Skeletal muscle satellite cell (primary cell): ENCODE measurements around the gene ASB10.

Experiments used
- H3K27me3 ChIP-seq: 2 replicates; pipeline ENCODE4 v1.7.0; 2013; ENCODE audit warnings: low read length; ENCODE audit not compliant: control insufficient read depth, insufficient read depth
- H3K36me3 ChIP-seq: 2 replicates; pipeline ENCODE4 v1.7.0; 2013; ENCODE audit warnings: mild to moderate bottlenecking, control low read depth, low read length; ENCODE audit not compliant: insufficient read depth
- H3K4me1 ChIP-seq: 2 replicates; pipeline ENCODE4 v1.7.0; 2013; ENCODE audit warnings: low read length; ENCODE audit not compliant: control insufficient read depth, insufficient read depth
- H3K4me2 ChIP-seq: 2 replicates; pipeline ENCODE4 v1.7.0; 2013; ENCODE audit warnings: mild to moderate bottlenecking, low read length
- H3K4me3 ChIP-seq: 2 replicates; pipeline ENCODE4 v1.7.0; 2013; ENCODE audit warnings: low read length
- H3K9ac ChIP-seq: 2 replicates; pipeline ENCODE4 v1.7.0; 2013; ENCODE audit warnings: mild to moderate bottlenecking, low read depth, low read length, moderate library complexity
- H3K9me3 ChIP-seq: replicated peaks from 2 replicates; pipeline ENCODE4 v1.7.0; 2013; ENCODE audit warnings: mild to moderate bottlenecking, control low read depth, low read length

The ASB10 gene

GRCh38 chr7:151195616-151196450 is 8.8 kb upstream of the ASB10 start:
- H3K36me3 ChIP-seq: no peaks in the 10 kb centered on the region
- H3K4me3 ChIP-seq: no peak overlapping the region
- H3K9ac ChIP-seq: no peak overlapping the region
- H3K4me1 ChIP-seq: no peaks in the 10 kb centered on the region
- H3K4me2 ChIP-seq: no peak overlapping the region
- H3K27me3 ChIP-seq: peaks cover 87% of the 10 kb centered on the region
- no peaks in the 10 kb centered on the region for H3K9me3 ChIP-seq

GRCh38 chr7:151194188-151194587 is 7.1 kb upstream of the ASB10 start:
- H3K9ac ChIP-seq: no peak overlapping the region
- no peak overlapping the region for H3K4me3 ChIP-seq
- peaks cover 88% of the 10 kb centered on the region for H3K27me3 ChIP-seq
- no peak overlapping the region for H3K4me2 ChIP-seq
- no peaks in the 10 kb centered on the region for H3K9me3 ChIP-seq
- no peaks in the 10 kb centered on the region for H3K36me3 ChIP-seq
- H3K4me1 ChIP-seq: no peaks in the 10 kb centered on the region

GRCh38 chr7:151193203-151193978 is 6.3 kb upstream of the ASB10 start:
- no peaks in the 10 kb centered on the region for H3K4me1 ChIP-seq
- no peaks in the 10 kb centered on the region for H3K9me3 ChIP-seq
- H3K27me3 ChIP-seq: peaks cover 89% of the 10 kb centered on the region
- H3K4me3 ChIP-seq: no peak overlapping the region
- H3K9ac ChIP-seq: no peak overlapping the region
- H3K4me2 ChIP-seq: no peak overlapping the region
- H3K36me3 ChIP-seq: no peaks in the 10 kb centered on the region

GRCh38 chr7:151192002-151192539 is 5.0 kb upstream of the ASB10 start:
- no peak overlapping the region for H3K4me3 ChIP-seq
- H3K4me2 ChIP-seq: no peak overlapping the region
- H3K9ac ChIP-seq: no peak overlapping the region
- H3K27me3 ChIP-seq: peaks cover 90% of the 10 kb centered on the region
- H3K9me3 ChIP-seq: no peaks in the 10 kb centered on the region
- H3K36me3 ChIP-seq: no peaks in the 10 kb centered on the region
- no peaks in the 10 kb centered on the region for H3K4me1 ChIP-seq

- Histone ChIP-seq H3K27me3 (peaks cover 90% of the 10 kb centered on the region), H3K4me3 (no peak overlapping the region), H3K9ac (no peak overlapping the region), H3K9me3 (no peaks in the 10 kb centered on the region), H3K4me2 (no peak overlapping the region), H3K36me3 (no peaks in the 10 kb centered on the region), H3K4me1 (no peaks in the 10 kb centered on the region)
These were observed 4.5 kb upstream of the ASB10 start for GRCh38 chr7:151191544-151191943.

GRCh38 chr7:151189038-151189437 is 2.0 kb upstream of the ASB10 start:
- Histone ChIP-seq H3K9ac (no peak overlapping the region), H3K4me3 (no peak overlapping the region), H3K9me3 (no peaks in the 10 kb centered on the region), H3K4me1 (no peaks in the 10 kb centered on the region), H3K36me3 (no peaks in the 10 kb centered on the region), H3K27me3 (peaks cover 68% of the 10 kb centered on the region), H3K4me2 (no peak overlapping the region)

GRCh38 chr7:151188252-151188542 is 1.1 kb upstream of the ASB10 start:
- no peak overlapping the region for H3K9ac ChIP-seq
- H3K36me3 ChIP-seq: no peaks in the 10 kb centered on the region
- H3K27me3 ChIP-seq: peaks cover 63% of the 10 kb centered on the region
- H3K4me3 ChIP-seq: no peak overlapping the region
- no peak overlapping the region for H3K4me2 ChIP-seq
- H3K9me3 ChIP-seq: no peaks in the 10 kb centered on the region
- H3K4me1 ChIP-seq: no peaks in the 10 kb centered on the region

GRCh38 chr7:151187409-151188251 is 580 bp upstream of the ASB10 start:
- H3K4me2 ChIP-seq: no peak overlapping the region
- H3K9me3 ChIP-seq: no peaks in the 10 kb centered on the region
- H3K4me3 ChIP-seq: no peak overlapping the region
- no peaks in the 10 kb centered on the region for H3K4me1 ChIP-seq
- H3K9ac ChIP-seq: no peak overlapping the region
- H3K27me3 ChIP-seq: peaks cover 64% of the 10 kb centered on the region
- no peaks in the 10 kb centered on the region for H3K36me3 ChIP-seq

- Histone ChIP-seq H3K36me3 (no peaks in the 10 kb centered on the region), H3K27me3 (peaks cover 68% of the 10 kb centered on the region), H3K9me3 (no peaks in the 10 kb centered on the region), H3K9ac (no peak overlapping the region), H3K4me2 (no peak overlapping the region), H3K4me3 (no peak overlapping the region), H3K4me1 (no peaks in the 10 kb centered on the region)
These were observed 1.0 kb downstream of the ASB10 start for GRCh38 chr7:151185762-151186639.

GRCh38 chr7:151181011-151181431 is 6.0 kb downstream of the ASB10 start:
- Histone ChIP-seq H3K4me3 (no peak overlapping the region), H3K9me3 (no peaks in the 10 kb centered on the region), H3K9ac (no peak overlapping the region), H3K4me2 (no peak overlapping the region), H3K27me3 (peaks cover 65% of the 10 kb centered on the region), H3K4me1 (no peaks in the 10 kb centered on the region), H3K36me3 (no peaks in the 10 kb centered on the region)
